ENCODE measurements around the gene MVB12B.

DNA sequence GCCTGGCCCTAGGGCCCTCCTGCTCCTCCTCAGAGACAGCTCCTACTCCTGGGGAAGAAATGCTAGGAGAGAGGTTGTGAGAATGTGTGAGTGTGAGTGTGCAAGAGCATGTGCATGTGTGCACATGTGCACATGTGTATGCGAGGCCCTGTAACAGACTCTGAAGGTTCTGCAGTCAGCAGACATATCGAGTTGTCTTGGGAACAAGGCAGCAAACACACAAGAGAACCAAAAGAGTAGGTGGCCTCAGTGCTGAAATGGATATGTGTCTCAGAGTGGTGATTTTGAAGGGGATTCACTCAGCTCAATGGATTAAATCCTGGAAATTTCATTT is 50.5 kb downstream of the MVB12B start:
- TF ChIP-seq POLR2A (IDR thresholded peaks at IDR 0.05; ENCODE audit: borderline replicate concordance, extremely low read depth, insufficient read depth, insufficient read length), result no peak
- TF ChIP-seq, protein P1, sequence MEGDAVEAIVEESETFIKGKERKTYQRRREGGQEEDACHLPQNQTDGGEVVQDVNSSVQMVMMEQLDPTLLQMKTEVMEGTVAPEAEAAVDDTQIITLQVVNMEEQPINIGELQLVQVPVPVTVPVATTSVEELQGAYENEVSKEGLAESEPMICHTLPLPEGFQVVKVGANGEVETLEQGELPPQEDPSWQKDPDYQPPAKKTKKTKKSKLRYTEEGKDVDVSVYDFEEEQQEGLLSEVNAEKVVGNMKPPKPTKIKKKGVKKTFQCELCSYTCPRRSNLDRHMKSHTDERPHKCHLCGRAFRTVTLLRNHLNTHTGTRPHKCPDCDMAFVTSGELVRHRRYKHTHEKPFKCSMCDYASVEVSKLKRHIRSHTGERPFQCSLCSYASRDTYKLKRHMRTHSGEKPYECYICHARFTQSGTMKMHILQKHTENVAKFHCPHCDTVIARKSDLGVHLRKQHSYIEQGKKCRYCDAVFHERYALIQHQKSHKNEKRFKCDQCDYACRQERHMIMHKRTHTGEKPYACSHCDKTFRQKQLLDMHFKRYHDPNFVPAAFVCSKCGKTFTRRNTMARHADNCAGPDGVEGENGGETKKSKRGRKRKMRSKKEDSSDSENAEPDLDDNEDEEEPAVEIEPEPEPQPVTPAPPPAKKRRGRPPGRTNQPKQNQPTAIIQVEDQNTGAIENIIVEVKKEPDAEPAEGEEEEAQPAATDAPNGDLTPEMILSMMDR (IDR thresholded peaks at IDR 0.05 in 2 of 3, conservative IDR thresholded peaks at IDR 0.05 in 1 of 3; ENCODE audit: borderline replicate concordance in 1 of 3, insufficient read depth in 1 of 3, low read depth in 2 of 3, low read length in 2 of 3), result no peak
- no peak for TF ChIP-seq YY1 (IDR thresholded peaks at IDR 0.05; ENCODE audit: extremely low read depth, insufficient replicate concordance, low read depth, low read length)
- no peak for TF ChIP-seq JUND (IDR thresholded peaks at IDR 0.05)
- no peak for TF ChIP-seq EZH2 (IDR thresholded peaks at IDR 0.05)
- no peak for TF ChIP-seq EZH2phosphoT487 (IDR thresholded peaks at IDR 0.05; ENCODE audit: borderline replicate concordance)
- TF ChIP-seq, protein P2, sequence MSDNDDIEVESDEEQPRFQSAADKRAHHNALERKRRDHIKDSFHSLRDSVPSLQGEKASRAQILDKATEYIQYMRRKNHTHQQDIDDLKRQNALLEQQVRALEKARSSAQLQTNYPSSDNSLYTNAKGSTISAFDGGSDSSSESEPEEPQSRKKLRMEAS (IDR thresholded peaks at IDR 0.05), result no peak
- TF ChIP-seq TCF7L2 (IDR thresholded peaks at IDR 0.05; ENCODE audit: borderline replicate concordance, extremely low read depth, insufficient read depth, insufficient read length), result no peak
- TF ChIP-seq FOSL1 (IDR thresholded peaks at IDR 0.05; ENCODE audit: low read depth), result no peak
- no peak for TF ChIP-seq POLR2AphosphoS5 (IDR thresholded peaks at IDR 0.05; ENCODE audit: low read depth, low read length)
- TF ChIP-seq RAD21 (IDR thresholded peaks at IDR 0.05; ENCODE audit: low read depth), result no peak
- TF ChIP-seq SIN3A (IDR thresholded peaks at IDR 0.05; ENCODE audit: low read depth), result no peak

Data from HCT116 (cell line).